Osteoblast (primary cell): ENCODE measurements around the gene OVCA2. TPM values are rescaled to one million over a fixed set of nuclear protein-coding genes. Genes with fewer than 3 reads are reported as not detected.

ENCODE experiments used
- DNase-seq: peaks from one replicate; pipeline ENCODE4 v3.0.0; 2011; ENCODE audit warnings: low spot score, mixed read lengths; ENCODE audit not compliant: insufficient read length; ENCODE audit errors: missing footprints
- H2AFZ ChIP-seq: 2 replicates; pipeline ENCODE4 v1.6.0; 2011; ENCODE audit warnings: mild to moderate bottlenecking, low read length
- H3K27ac ChIP-seq: 2 replicates; pipeline ENCODE4 v1.5.1; 2011; ENCODE audit warnings: mild to moderate bottlenecking, low read depth, low read length, moderate library complexity
- H3K27me3 ChIP-seq: 2 replicates; pipeline ENCODE4 v1.6.0; 2012; ENCODE audit warnings: mild to moderate bottlenecking, control low read depth, inconsistent platforms, low read length, moderate library complexity; ENCODE audit not compliant: insufficient read depth
- H3K36me3 ChIP-seq: 2 replicates; pipeline ENCODE4 v1.5.1; 2011; ENCODE audit warnings: mild to moderate bottlenecking, low read length, control low read depth, moderate library complexity; ENCODE audit not compliant: insufficient read depth
- H3K4me1 ChIP-seq: 2 replicates; pipeline ENCODE4 v1.5.1; 2011; ENCODE audit warnings: mild to moderate bottlenecking, low read length, control low read depth, moderate library complexity; ENCODE audit not compliant: insufficient read depth
- H3K4me2 ChIP-seq: 2 replicates; pipeline ENCODE4 v1.6.0; 2011; ENCODE audit warnings: mild to moderate bottlenecking, low read length; ENCODE audit not compliant: insufficient read depth
- H3K4me3 ChIP-seq: fragments of 200-600 bp; sonication (generic); 3 replicates; pipeline ENCODE4 v1.5.1; 2012; ENCODE audit warnings: mild to moderate bottlenecking, low read length, inconsistent platforms; ENCODE audit not compliant: insufficient read depth
- H3K79me2 ChIP-seq: 2 replicates; pipeline ENCODE4 v1.6.0; 2012; ENCODE audit warnings: mild to moderate bottlenecking, low read length, control low read depth, inconsistent platforms; ENCODE audit not compliant: insufficient read depth
- H3K9me3 ChIP-seq: 2 replicates; pipeline ENCODE4 v1.5.1; 2011; ENCODE audit warnings: low read depth, low read length, control low read depth
- H4K20me1 ChIP-seq: 2 replicates; pipeline ENCODE4 v1.6.0; 2012; ENCODE audit warnings: mild to moderate bottlenecking, low read length, control low read depth; ENCODE audit not compliant: insufficient read depth
- CTCF ChIP-seq: IDR thresholded peaks from 2 replicates; pipeline ENCODE4 v1.5.1; 2011; ENCODE audit warnings: mild to moderate bottlenecking, low read depth, low read length, moderate library complexity; ENCODE audit errors: extremely low read depth
- total RNA-seq: library from RNA; depleted of rRNA; stranded (reverse); fragments of >200 nt; gene quantifications from 2 replicates; pipeline ENCODE4 v1.2.3, GENCODE V29; 2012

Gene OVCA2
- total RNA-seq, 1 donor = 59.0 TPM

- H3K27ac ChIP-seq = peak overlapping the region; percentile 97
- H3K79me2 ChIP-seq = no peaks in the 10 kb centered on the region
- peak; percentile 63 for DNase-seq
- H2AFZ ChIP-seq = no peak overlapping the region
- H3K27me3 ChIP-seq = no peaks in the 10 kb centered on the region
- peaks cover 13% of the 10 kb centered on the region for H3K36me3 ChIP-seq
- TF ChIP-seq CTCF = no peak
- H3K4me1 ChIP-seq = peaks cover 70% of the 10 kb centered on the region
- H4K20me1 ChIP-seq = no peaks in the 10 kb centered on the region
- no peaks in the 10 kb centered on the region for H3K9me3 ChIP-seq
- no peak overlapping the region for H3K4me3 ChIP-seq
- peak overlapping the region; percentile 3 for H3K4me2 ChIP-seq
These were observed 26.8 kb downstream of the OVCA2 start for GRCh38 chr17:2068519-2069051.

- H3K4me1 ChIP-seq = peaks cover 54% of the 10 kb centered on the region
- no peak overlapping the region for H3K4me3 ChIP-seq
- no peaks in the 10 kb centered on the region for H4K20me1 ChIP-seq
- peak; percentile 56 for DNase-seq
- H3K27me3 ChIP-seq = no peaks in the 10 kb centered on the region
- H3K79me2 ChIP-seq = no peaks in the 10 kb centered on the region
- no peak overlapping the region for H3K4me2 ChIP-seq
- H2AFZ ChIP-seq = no peak overlapping the region
- H3K27ac ChIP-seq = peak overlapping the region; percentile 81
- peaks cover 16% of the 10 kb centered on the region for H3K36me3 ChIP-seq
- no peaks in the 10 kb centered on the region for H3K9me3 ChIP-seq
- TF ChIP-seq CTCF = no peak
These were observed 28.6 kb downstream of the OVCA2 start for GRCh38 chr17:2070241-2071023.

GRCh38 chr17:2071024-2071385, 29.2 kb downstream of the OVCA2 start:
- Histone ChIP-seq H2AFZ (no peak overlapping the region), H3K9me3 (no peaks in the 10 kb centered on the region), H3K4me1 (peaks cover 51% of the 10 kb centered on the region)

More at GRCh38 chr17:2071024-2071385, 29.2 kb downstream of the OVCA2 start:
- no peak overlapping the region for H3K4me3 ChIP-seq
- H3K4me2 ChIP-seq = no peak overlapping the region
- peaks cover 15% of the 10 kb centered on the region for H3K36me3 ChIP-seq
- peak; percentile 47 for DNase-seq
- TF ChIP-seq CTCF = no peak
- no peaks in the 10 kb centered on the region for H3K79me2 ChIP-seq
- no peaks in the 10 kb centered on the region for H4K20me1 ChIP-seq
- peak overlapping the region; percentile 81 for H3K27ac ChIP-seq
- H3K27me3 ChIP-seq = no peaks in the 10 kb centered on the region
